Skeletal muscle tissue (tissue), 4 donors: ENCODE data around the gene ETV5. TPM values are rescaled to one million over a fixed set of nuclear protein-coding genes. Genes with fewer than 3 reads are reported as not detected.
A peak's percentile ranks its signal among the peaks of the same experiment; 100 is the strongest.
"Not testable (repeated sequence)": the region's sequence is repeated elsewhere in the genome, so short reads cannot be mapped to it uniquely, and the experiment has no call there.

Source experiments
- H3K27ac ChIP-seq: one replicate; pipeline ENCODE4 v1.7.0; 2013; ENCODE audit warnings: mild to moderate bottlenecking, low read depth, low read length, inconsistent platforms
- H3K27me3 ChIP-seq, 3 donors: one replicate each; pipeline ENCODE4 v1.7.0; 2013; ENCODE audit warnings: low read length in 3 of 3; ENCODE audit not compliant: control insufficient read depth in 3 of 3, insufficient read depth in 3 of 3
- H3K36me3 ChIP-seq, 3 donors: one replicate each; pipeline ENCODE4 v1.7.0; 2013; ENCODE audit warnings: low read length in 3 of 3; ENCODE audit not compliant: control insufficient read depth in 3 of 3, insufficient read depth in 3 of 3
- H3K4me1 ChIP-seq, 3 donors: one replicate each; pipeline ENCODE4 v1.7.0; 2013; ENCODE audit warnings: low read length in 3 of 3, mild to moderate bottlenecking in 3 of 3; ENCODE audit not compliant: control insufficient read depth in 3 of 3, insufficient read depth in 3 of 3
- H3K4me3 ChIP-seq, 3 donors: one replicate each; pipeline ENCODE4 v1.7.0; 2013; ENCODE audit warnings: low read length in 3 of 3
- H3K9ac ChIP-seq, 3 donors: one replicate each; pipeline ENCODE4 v1.7.0; 2013; ENCODE audit warnings: low read length in 3 of 3, mild to moderate bottlenecking in 3 of 3, moderate library complexity in 2 of 3, low read depth in 1 of 3
- H3K9me3 ChIP-seq, 3 donors: one replicate each; pipeline ENCODE4 v1.7.0; 2013; ENCODE audit warnings: low read length in 3 of 3; ENCODE audit not compliant: control insufficient read depth in 3 of 3
- total RNA-seq: library from RNA; depleted of rRNA; stranded (reverse); fragments of >200 nt; gene quantifications from one replicate; pipeline ENCODE4 v1.2.3, GENCODE V29; 2014
- donor health status: Osteomylitis.

The ETV5 gene
- total RNA-seq, 1 donor from 2014 or later: 18.8 TPM

GRCh38 chr3:186042521-186043202 lies 66.2 kb downstream of the ETV5 start:
- H3K27ac ChIP-seq: no peak overlapping the region
- no peaks in the 10 kb centered on the region for H3K36me3 ChIP-seq
- H3K4me1 ChIP-seq: no peaks in the 10 kb centered on the region
- H3K9me3 ChIP-seq: peaks cover 0 to 3% (median 2%) of the 10 kb centered on the region in 3 donors
- H3K27me3 ChIP-seq: peaks cover 0 to 11% (median 4%) of the 10 kb centered on the region in 3 donors
- no peak overlapping the region for H3K9ac ChIP-seq
- H3K4me3 ChIP-seq: no peak overlapping the region

GRCh38 chr3:186042036-186042435 lies 66.9 kb downstream of the ETV5 start:
- no peaks in the 10 kb centered on the region for H3K36me3 ChIP-seq
- H3K9me3 ChIP-seq: peaks cover 0 to 3% (median 2%) of the 10 kb centered on the region in 3 donors
- H3K4me1 ChIP-seq: no peaks in the 10 kb centered on the region
- no peak overlapping the region for H3K4me3 ChIP-seq
- H3K9ac ChIP-seq: no peak overlapping the region
- H3K27me3 ChIP-seq: peaks cover 0 to 11% (median 0%) of the 10 kb centered on the region in 3 donors
- no peak overlapping the region for H3K27ac ChIP-seq

- Histone ChIP-seq H3K27me3 (peaks cover 0 to 4% (median 3%) of the 10 kb centered on the region in 3 donors), H3K4me3 (no peak overlapping the region), H3K27ac (no peak overlapping the region), H3K36me3 (no peaks in the 10 kb centered on the region), H3K9me3 (peaks cover 0 to 3% (median 2%) of the 10 kb centered on the region in 3 donors), H3K4me1 (no peaks in the 10 kb centered on the region), H3K9ac (no peak overlapping the region)
Measured at GRCh38 chr3:186038360-186038759, 70.5 kb downstream of the ETV5 start.

- H3K4me3 ChIP-seq: no peak overlapping the region
- H3K27me3 ChIP-seq: peaks cover 0 to 4% (median 3%) of the 10 kb centered on the region in 3 donors
- no peak overlapping the region for H3K27ac ChIP-seq
- H3K4me1 ChIP-seq: no peaks in the 10 kb centered on the region
- H3K9ac ChIP-seq: no peak overlapping the region
- H3K9me3 ChIP-seq: peaks cover 0 to 3% (median 2%) of the 10 kb centered on the region in 3 donors
- no peaks in the 10 kb centered on the region for H3K36me3 ChIP-seq
Measured at GRCh38 chr3:186035277-186035676, 73.6 kb downstream of the ETV5 start.

- Histone ChIP-seq H3K9me3 (no peaks in the 10 kb centered on the region), H3K9ac (no peak overlapping the region), H3K27ac (no peak overlapping the region), H3K4me3 (no peak overlapping the region), H3K27me3 (peaks cover 0 to 4% (median 3%) of the 10 kb centered on the region in 3 donors), H3K4me1 (no peaks in the 10 kb centered on the region), H3K36me3 (no peaks in the 10 kb centered on the region)
Measured at GRCh38 chr3:186032321-186032720, 76.6 kb downstream of the ETV5 start.

- not testable (repeated sequence) for H3K9me3 ChIP-seq, H3K36me3 ChIP-seq, H3K9ac ChIP-seq, H3K27me3 ChIP-seq, H3K27ac ChIP-seq, H3K4me1 ChIP-seq, H3K4me3 ChIP-seq
Measured at GRCh38 chr3:186025993-186026392, 82.9 kb downstream of the ETV5 start.

GRCh38 chr3:186025161-186025560 lies 83.7 kb downstream of the ETV5 start:
- no peak overlapping the region for H3K4me3 ChIP-seq
- no peaks in the 10 kb centered on the region for H3K27me3 ChIP-seq
- H3K4me1 ChIP-seq: peaks cover 0 to 5% (median 0%) of the 10 kb centered on the region in 3 donors
- no peak overlapping the region for H3K9ac ChIP-seq
- no peaks in the 10 kb centered on the region for H3K9me3 ChIP-seq
- H3K36me3 ChIP-seq: no peaks in the 10 kb centered on the region
- no peak overlapping the region for H3K27ac ChIP-seq

GRCh38 chr3:186024210-186024609 lies 84.7 kb downstream of the ETV5 start:
- H3K27me3 ChIP-seq: no peaks in the 10 kb centered on the region
- H3K4me1 ChIP-seq: peaks cover 0 to 5% (median 0%) of the 10 kb centered on the region in 3 donors
- no peak overlapping the region for H3K27ac ChIP-seq
- no peaks in the 10 kb centered on the region for H3K36me3 ChIP-seq
- peak overlapping the region in 1 of 3 donors; percentile 14 for H3K9ac ChIP-seq
- no peaks in the 10 kb centered on the region for H3K9me3 ChIP-seq
- H3K4me3 ChIP-seq: peak overlapping the region in 1 of 3 donors; percentile 19

- Histone ChIP-seq H3K9ac (no peak overlapping the region), H3K36me3 (no peaks in the 10 kb centered on the region), H3K27me3 (no peaks in the 10 kb centered on the region), H3K27ac (no peak overlapping the region), H3K4me3 (no peak overlapping the region), H3K9me3 (no peaks in the 10 kb centered on the region), H3K4me1 (peaks cover 0 to 5% (median 0%) of the 10 kb centered on the region in 3 donors)
Measured at GRCh38 chr3:186022931-186023330, 86.0 kb downstream of the ETV5 start.

GRCh38 chr3:186021673-186022362 lies 87.1 kb downstream of the ETV5 start:
- H3K9me3 ChIP-seq: no peaks in the 10 kb centered on the region
- no peaks in the 10 kb centered on the region for H3K27me3 ChIP-seq
- no peaks in the 10 kb centered on the region for H3K36me3 ChIP-seq
- H3K9ac ChIP-seq: no peak overlapping the region
- H3K4me1 ChIP-seq: peaks cover 0 to 5% (median 0%) of the 10 kb centered on the region in 3 donors
- H3K4me3 ChIP-seq: no peak overlapping the region
- peak overlapping the region; percentile 21 for H3K27ac ChIP-seq
